ENCODE measurements around the gene RCC2.
A peak's percentile ranks its signal among the peaks of the same experiment; 100 is the strongest.

Gene RCC2

GRCh38 chr1:17397910-17398695, 41.4 kb downstream of the RCC2 start:
- no peak overlapping the region for H3K4me3 ChIP-seq (ENCODE audit: control insufficient read depth, low read depth, low read length)
- no peak for DNase-seq (ENCODE audit: low read depth)
- TF ChIP-seq CTCF (conservative IDR thresholded peaks at IDR 0.05; ENCODE audit: control insufficient read depth, insufficient read depth, low read depth, low read length), result no peak

- H3K4me3 ChIP-seq (ENCODE audit: control insufficient read depth, low read depth, low read length), result no peak overlapping the region
- no peak for DNase-seq (ENCODE audit: low read depth)
- no peak for TF ChIP-seq CTCF (conservative IDR thresholded peaks at IDR 0.05; ENCODE audit: control insufficient read depth, insufficient read depth, low read depth, low read length)
Measured at GRCh38 chr1:17393230-17393629, 46.2 kb downstream of the RCC2 start.

GRCh38 chr1:17392199-17392740, 47.2 kb downstream of the RCC2 start:
- no peak for TF ChIP-seq CTCF (conservative IDR thresholded peaks at IDR 0.05; ENCODE audit: control insufficient read depth, insufficient read depth, low read depth, low read length)
- H3K4me3 ChIP-seq (ENCODE audit: control insufficient read depth, low read depth, low read length), result no peak overlapping the region
- DNase-seq (ENCODE audit: low read depth), result peak; percentile 23

- no peak overlapping the region for H3K4me3 ChIP-seq (ENCODE audit: control insufficient read depth, low read depth, low read length)
- no peak for TF ChIP-seq CTCF (conservative IDR thresholded peaks at IDR 0.05; ENCODE audit: control insufficient read depth, insufficient read depth, low read depth, low read length)
- no peak for DNase-seq (ENCODE audit: low read depth)
Measured at GRCh38 chr1:17381161-17381560, 58.3 kb downstream of the RCC2 start.

- no peak for TF ChIP-seq CTCF (conservative IDR thresholded peaks at IDR 0.05; ENCODE audit: control insufficient read depth, insufficient read depth, low read depth, low read length)
- no peak for DNase-seq (ENCODE audit: low read depth)
- no peak overlapping the region for H3K4me3 ChIP-seq (ENCODE audit: control insufficient read depth, low read depth, low read length)
Measured at GRCh38 chr1:17377325-17377953, 62.0 kb downstream of the RCC2 start.

GRCh38 chr1:17375651-17376050, 63.8 kb downstream of the RCC2 start:
- H3K4me3 ChIP-seq (ENCODE audit: control insufficient read depth, low read depth, low read length), result no peak overlapping the region
- no peak for DNase-seq (ENCODE audit: low read depth)
- TF ChIP-seq CTCF (conservative IDR thresholded peaks at IDR 0.05; ENCODE audit: control insufficient read depth, insufficient read depth, low read depth, low read length), result no peak

Data from fibroblast of mammary gland (primary cell).